GM19463 (cell line): ENCODE data around the gene DAP3.
"Not testable (repeated sequence)": the region's sequence is repeated elsewhere in the genome, so short reads cannot be mapped to it uniquely, and the experiment has no call there.

Source experiments
- ATAC-seq: cut with Tn5 transposase; IDR thresholded peaks from one replicate; pipeline ENCODE4 v1.9.1; 2021; ENCODE audit warnings: mild to moderate bottlenecking, moderate library complexity; ENCODE audit not compliant: unreplicated experiment

The DAP3 gene

GRCh38 chr1:155715777-155716176, 26.9 kb downstream of the DAP3 start:
- no peak for ATAC-seq

DNA sequence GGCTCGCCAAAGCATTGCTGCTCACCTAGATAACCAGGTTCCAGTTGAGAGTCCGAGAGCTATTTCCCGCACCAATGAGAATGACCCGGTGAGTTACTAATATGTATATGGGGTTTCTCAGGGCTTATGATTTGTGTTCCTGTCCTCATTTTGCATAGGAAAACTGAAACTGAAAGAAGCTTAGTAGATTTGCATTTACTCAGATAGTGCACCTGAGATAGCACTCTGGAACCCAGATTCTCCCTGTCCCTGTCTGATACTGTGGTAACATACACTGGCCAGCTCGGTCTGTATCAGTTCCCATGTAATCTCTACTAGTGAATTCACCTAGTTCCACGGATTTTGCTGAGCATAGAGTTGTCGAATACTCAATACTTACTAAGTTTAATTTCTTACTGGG, 28.1 kb downstream of the DAP3 start:
- ATAC-seq = peak; percentile 79

- ATAC-seq = not testable (repeated sequence)
Measured at GRCh38 chr1:155718524-155719115, 29.7 kb downstream of the DAP3 start.

DNA sequence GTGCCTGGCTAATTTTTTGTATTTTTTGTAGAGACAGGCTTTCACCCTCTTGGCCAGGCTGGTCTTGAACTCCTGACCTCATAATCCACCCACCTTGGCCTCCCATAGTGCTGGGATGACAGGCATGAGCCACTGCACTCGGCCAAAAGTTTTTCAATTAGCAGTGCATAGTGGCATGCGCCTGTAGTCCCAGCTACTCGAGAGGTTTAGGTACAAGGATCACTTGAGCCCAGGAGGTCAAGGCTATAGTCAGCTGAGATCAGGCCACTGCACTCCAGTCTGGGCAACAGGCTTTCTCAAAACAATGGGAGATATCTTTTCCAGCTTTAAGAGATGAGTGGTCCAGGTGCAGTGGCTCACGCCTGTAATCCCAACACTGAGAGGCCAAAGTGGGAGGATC, 30.8 kb downstream of the DAP3 start:
- no peak for ATAC-seq

GRCh38 chr1:155725142-155725541, 36.3 kb downstream of the DAP3 start:
- no peak for ATAC-seq

- ATAC-seq = no peak
Measured at GRCh38 chr1:155729031-155729898, 40.4 kb downstream of the DAP3 start.

DNA sequence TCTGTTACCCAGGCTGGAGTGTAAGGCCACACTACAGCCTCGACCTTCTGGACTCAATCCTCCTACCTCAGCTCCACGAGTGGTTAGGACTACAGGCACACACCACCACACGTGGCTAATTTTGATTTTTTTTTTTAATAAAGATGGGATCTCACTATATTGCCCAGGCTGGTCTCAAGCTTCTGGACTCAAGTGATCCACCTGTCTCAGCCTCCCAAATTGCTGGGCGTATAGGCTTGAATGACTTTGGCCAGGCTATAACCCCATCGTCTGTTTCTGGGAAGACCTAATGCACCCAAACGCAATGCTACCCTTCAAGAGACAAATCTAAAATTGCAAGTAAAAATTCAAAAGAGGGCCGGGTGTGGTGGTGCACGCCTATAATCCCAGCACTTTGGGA, 52.1 kb downstream of the DAP3 start:
- no peak for ATAC-seq

DNA sequence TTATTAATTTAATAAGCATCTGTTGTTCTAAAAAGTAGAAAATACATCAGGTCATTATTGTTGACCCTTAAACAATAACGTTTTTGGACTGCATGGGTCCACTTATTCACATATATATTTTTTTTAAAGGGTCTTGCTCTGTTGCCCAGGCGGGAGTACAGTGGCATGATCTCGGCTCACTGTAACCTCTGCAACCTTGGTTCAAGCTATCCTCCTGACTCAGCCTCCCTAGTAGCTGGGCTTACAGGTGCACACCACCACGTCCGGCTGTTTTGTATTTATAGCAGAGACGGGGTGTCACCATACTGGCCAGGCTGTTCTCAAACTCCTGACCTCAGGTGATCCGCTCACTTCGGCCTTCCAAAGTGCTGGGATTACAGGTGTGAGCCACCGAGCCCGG, 53.0 kb downstream of the DAP3 start:
- no peak for ATAC-seq

DNA sequence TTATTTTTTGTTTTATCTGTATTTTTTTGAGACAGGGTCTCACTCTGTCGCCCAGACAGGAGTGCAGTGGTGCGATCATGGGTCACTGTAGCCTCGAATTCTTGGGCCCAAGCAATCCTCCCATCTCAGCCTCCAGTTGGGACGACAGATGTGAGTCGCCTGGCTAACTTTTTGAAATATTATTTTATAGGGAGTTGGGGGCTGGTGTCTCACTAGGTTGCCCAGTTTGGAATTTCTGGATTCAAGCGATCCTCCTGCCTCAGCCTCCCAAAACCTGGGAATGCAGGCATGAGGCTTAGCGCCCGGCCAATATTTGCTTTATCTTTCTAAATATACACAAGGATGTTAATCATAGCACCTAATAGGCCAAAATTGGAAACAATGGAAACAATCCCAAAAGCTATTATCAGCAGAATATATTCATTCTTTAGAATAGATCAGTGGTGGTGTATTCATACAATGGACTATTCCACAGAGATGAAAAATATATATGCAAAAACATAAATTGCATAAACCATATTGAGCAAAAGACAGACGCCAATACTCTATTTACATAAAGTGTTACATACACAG, 55.9 kb downstream of the DAP3 start:
- ATAC-seq = no peak

DNA sequence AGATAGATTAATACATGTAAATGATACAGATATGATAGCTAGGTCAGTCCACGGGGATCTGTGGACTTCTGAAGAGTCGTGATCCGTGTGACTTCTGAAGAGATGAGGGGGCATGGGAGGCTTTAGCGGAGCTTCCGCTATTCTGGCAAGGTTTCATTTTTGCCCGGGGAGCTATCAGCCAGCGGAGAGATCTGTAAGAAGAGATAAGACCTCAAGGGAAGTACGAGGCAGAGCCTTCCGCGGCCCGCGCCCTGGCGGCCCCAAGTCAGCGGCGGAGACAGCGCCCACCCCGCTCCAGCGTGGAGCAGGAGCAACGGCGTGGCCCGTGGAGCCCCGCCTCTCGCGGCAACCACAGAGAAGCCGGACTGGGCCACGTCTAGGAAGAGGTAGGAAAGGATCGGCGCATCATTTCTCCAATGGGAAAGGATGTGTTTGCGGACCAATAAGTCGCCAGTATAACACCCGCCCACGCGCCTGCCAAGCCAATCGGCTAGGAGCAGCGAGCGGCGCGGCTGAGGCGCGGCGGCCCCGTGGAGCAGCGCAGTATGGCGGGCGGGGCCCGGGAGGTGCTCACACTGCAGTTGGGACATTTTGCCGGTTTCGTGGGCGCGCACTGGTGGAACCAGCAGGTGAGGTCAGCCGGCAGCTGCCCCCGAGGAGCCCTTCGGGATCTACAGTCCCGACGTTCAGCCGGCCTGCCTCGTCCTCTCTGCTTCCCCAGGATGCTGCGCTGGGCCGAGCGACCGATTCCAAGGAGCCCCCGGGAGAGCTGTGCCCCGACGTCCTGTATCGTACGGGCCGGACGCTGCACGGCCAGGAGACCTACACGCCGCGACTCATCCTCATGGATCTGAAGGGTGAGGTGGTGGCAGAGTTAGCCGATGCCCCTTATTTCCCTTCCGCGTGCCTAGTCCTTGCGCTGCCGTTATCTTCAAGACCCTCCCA, 56.7 kb downstream of the DAP3 start:
- peak; percentile 97 for ATAC-seq

DNA sequence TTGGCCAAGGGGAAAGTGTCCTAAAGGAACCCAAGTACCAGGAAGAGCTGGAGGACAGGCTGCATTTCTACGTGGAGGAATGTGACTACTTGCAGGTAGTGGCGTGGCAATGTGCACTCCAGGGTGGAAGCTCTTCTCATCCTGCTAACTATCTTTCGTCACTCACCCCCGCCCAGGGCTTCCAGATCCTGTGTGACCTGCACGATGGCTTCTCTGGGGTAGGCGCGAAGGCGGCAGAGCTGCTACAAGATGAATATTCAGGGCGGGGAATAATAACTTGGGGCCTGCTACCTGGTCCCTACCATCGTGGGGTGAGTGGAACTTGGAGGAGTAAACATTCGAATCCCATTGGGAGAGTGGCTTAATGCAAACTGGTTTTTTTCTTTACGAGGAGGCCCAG, 58.7 kb downstream of the DAP3 start:
- ATAC-seq = not testable (repeated sequence)

DNA sequence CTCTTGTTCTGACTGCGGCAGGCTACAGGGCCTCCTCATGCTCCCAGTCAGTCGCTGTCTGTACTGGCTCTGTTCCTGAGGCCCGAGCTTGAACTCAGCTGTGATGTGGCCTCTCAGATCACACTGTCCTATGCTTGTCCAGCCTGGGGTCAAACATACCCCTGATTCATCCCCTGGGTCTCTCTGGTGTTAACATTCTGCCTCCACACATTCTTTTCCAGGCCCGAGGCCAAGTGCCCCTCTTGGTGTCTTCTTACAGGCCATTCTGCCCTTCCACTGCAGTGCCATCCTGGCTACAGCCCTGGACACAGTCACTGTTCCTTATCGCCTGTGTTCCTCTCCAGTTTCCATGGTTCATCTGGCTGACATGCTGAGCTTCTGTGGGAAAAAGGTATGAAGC, 59.2 kb downstream of the DAP3 start:
- not testable (repeated sequence) for ATAC-seq

DNA sequence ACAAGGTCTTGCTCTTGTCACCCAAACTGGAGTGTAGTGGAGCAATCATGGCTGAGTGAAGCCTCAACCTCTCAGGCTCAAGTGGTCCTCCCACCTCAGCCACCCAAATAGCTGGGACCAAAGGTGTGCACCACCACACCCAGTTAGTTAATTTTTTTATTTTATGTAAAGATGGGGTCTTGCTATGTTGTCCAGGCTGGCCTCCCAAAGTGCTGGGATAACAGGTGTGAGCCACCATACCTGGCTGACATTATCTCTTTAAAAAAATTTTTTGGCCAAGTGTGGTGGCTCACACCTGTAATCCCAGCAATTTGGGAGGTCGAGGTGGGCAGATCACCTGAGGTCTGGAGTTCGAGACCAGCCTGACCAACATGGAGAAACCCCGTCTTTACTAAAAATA, 70.1 kb downstream of the DAP3 start:
- not testable (repeated sequence) for ATAC-seq

GRCh38 chr1:155759966-155760630, 71.2 kb downstream of the DAP3 start:
- ATAC-seq = no peak

DNA sequence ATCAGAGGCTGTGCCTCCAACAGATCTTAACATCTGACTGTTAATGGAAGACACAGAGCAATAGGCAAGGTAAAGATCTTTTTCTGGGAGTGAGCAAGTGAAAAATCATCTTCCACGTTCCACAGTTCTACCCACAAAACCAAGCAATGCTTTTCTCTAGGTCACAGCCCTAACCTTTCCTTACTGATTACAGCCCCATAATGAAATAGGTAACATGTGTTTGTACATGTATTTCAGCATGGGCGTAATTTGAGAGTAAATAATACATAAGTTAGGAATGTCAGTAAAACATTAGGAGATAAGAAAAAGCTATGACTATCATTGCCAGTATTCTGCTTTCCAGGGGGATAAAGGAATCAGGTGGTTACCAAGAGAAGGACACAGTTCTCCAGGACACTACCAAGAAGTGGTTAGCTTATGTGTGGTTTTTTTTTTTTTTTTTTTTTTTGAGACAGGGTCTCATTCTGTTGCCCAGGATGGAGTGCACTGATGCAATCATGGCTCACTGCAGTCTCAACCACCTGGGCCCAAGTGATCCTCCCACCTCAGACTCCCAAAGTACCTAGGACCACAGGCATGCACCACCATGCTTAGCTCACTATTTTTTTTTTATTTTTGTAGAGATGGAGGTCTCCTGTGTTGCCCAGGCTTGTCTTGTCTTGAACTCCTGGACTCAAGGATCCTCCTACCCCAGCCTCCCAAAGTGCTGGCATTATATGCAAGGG, 72.0 kb downstream of the DAP3 start:
- ATAC-seq = no peak

GRCh38 chr1:155761736-155762405, 73.0 kb downstream of the DAP3 start:
- no peak for ATAC-seq

- ATAC-seq = not testable (repeated sequence)
Measured at GRCh38 chr1:155763090-155763815, 74.4 kb downstream of the DAP3 start.

GRCh38 chr1:155763989-155764388, 75.1 kb downstream of the DAP3 start:
- not testable (repeated sequence) for ATAC-seq
